ENCODE measurements around the gene DEF6.

DEF6 gene, protein sequence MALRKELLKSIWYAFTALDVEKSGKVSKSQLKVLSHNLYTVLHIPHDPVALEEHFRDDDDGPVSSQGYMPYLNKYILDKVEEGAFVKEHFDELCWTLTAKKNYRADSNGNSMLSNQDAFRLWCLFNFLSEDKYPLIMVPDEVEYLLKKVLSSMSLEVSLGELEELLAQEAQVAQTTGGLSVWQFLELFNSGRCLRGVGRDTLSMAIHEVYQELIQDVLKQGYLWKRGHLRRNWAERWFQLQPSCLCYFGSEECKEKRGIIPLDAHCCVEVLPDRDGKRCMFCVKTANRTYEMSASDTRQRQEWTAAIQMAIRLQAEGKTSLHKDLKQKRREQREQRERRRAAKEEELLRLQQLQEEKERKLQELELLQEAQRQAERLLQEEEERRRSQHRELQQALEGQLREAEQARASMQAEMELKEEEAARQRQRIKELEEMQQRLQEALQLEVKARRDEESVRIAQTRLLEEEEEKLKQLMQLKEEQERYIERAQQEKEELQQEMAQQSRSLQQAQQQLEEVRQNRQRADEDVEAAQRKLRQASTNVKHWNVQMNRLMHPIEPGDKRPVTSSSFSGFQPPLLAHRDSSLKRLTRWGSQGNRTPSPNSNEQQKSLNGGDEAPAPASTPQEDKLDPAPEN

DNA sequence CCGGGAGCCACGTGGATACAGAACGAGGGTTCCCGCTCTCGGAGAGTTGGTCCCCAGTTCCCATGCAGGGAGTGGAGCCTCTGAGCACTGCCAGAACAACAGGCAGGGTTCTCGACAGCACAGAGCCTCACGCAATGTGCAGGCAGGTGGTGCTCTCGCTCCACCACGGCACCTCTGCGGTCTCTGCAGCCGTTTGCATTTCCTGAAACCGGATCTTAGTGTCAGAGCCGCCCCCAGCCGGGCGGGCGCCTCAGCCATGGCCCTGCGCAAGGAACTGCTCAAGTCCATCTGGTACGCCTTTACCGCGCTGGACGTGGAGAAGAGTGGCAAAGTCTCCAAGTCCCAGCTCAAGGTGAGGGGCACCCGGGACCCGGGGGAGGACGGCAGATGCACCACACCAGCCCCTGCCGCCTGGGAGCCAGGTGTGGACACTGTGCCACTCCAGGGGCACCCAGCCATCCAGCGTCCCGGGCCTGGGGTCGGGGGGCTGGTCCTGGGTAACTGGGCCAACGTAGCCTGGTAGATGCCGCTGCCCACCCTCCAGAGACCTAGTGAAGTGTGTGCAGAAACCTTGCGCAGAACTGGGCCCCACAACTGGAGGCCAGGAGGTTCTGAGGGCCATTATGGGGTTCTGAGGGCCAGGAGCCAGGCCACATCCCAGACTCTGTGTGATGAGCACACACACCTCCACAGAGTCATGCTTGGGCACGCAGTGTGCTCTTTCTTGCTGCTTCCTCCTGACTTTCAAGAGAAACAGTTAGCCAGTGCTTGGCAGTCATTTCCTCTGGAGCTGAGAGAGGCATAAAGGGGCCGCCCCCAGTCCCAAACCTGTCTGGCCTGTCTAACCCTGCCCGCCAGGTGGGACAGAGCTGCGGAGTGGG, at the start of gene DEF6:
DEF6 (plus strand) TSS at position 218 of the 881 bp plus-strand sequence; CDS start at position 257, 39 bp downstream.
- peak; percentile 82 for DNase-seq

DNA sequence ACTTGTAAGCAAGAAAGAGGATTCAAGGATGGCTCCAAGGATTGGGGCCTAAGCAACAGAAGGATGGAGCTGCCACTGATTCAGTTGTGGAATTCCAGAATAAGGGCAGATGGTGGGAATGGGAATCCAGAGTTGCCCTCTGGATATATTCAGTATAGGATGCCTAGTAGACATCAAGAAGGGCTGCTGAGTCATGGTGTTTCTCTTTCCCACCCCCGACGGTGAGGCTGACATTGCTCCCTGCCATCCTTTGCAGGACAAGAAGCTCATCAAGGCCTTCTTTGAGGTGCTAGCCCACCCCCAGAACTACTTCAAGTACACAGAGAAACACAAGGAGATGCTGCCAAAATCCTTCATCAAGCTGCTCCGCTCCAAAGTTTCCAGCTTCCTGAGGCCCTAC, 49.3 kb upstream of the DEF6 start:
- DNase-seq: no peak

DNA sequence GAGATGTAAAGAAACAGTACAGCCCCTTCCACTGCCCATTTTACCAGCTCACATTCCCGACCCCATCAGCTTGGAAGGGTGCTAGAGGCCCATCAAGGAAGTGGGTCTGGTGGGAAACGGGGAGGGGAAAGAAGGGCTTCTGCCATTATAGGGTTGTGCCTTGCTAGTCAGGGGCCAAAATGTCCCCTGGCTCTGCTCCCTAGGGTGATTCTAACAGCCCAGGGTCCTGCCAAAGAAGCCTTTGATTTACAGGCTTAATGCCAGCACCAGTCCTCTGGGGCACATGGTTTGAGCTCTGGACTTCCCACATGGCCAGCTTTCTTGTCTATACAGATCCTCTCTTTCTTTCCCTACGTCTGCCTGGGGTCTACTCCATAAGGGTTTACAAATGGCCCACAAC, 48.7 kb upstream of the DEF6 start:
- DNase-seq: no peak

DNA sequence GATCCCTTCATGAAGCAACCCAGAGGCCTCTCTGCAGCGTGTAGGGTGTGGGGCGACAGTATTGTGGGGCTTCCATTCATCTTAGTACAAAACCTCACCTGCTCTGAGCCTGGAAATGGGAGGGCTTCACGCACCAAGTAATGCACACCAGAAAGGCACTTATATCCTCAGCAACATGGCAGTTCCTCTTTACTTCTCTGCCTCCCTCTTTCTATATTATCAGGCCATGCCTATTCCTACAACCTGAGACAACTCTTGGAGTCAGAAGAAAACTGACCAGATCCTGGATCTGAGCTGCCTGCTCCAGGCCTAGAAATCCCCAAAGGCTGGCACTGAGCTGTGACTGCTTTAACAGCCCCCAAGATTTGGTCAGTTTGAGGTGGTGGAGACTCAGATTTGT, 45.7 kb upstream of the DEF6 start:
- no peak for DNase-seq

DNA sequence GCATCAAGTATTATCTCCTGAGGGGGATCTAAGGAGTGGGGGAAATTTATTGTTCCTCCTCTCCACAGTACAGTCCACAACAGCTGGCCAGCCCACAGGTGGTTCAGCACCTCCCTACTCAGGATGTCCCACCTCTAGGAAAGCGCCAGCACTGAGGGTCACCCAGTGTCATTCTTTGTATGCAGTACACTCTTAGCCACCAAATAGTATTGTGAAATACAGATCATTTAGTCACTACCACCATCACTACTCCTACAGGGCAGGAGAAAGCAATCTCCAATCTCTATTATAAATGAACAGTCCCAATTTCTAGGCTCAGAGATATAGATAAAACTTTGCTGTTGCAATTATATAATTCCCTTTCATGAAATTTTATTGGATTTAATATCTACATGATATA, 44.4 kb upstream of the DEF6 start:
- no peak for DNase-seq

DNA sequence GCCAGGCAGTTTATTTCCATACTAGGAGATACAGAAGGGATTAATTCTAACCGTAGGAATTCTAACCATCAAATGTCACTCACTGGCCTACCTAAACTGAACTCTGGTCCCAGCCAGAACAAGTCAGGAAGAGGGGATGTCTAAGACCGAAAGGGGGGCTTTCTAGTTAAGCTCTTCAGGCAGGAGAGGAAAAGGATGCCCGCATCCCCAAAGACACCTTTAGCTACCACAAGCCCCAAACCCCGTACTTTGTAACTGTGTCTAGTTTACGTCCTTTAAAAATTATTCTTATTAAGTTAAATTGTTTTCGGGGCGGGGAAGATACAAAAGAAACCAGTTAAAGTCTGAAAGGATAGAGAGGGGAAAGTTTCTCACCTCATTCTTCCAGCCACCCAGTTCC, 39.3 kb upstream of the DEF6 start:
- DNase-seq: no peak

DNA sequence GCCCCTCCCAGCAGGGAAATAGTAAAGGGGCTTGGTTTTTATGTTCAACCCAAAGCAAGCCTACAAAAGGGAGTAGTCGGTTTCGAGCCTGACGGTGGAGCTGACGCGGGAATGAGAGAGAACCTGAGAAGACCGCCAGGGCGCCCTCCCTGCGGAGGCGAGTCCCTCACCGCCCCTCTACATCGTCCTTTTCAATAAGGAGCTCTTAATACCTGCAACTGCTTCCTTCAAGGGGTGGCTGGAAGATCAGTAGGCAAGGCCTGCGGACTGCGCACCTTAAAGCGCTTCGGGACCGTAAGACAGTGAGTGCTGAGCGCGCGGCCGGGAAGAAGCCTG, 38.8 kb upstream of the DEF6 start:
- peak; percentile 29 for DNase-seq

DNA sequence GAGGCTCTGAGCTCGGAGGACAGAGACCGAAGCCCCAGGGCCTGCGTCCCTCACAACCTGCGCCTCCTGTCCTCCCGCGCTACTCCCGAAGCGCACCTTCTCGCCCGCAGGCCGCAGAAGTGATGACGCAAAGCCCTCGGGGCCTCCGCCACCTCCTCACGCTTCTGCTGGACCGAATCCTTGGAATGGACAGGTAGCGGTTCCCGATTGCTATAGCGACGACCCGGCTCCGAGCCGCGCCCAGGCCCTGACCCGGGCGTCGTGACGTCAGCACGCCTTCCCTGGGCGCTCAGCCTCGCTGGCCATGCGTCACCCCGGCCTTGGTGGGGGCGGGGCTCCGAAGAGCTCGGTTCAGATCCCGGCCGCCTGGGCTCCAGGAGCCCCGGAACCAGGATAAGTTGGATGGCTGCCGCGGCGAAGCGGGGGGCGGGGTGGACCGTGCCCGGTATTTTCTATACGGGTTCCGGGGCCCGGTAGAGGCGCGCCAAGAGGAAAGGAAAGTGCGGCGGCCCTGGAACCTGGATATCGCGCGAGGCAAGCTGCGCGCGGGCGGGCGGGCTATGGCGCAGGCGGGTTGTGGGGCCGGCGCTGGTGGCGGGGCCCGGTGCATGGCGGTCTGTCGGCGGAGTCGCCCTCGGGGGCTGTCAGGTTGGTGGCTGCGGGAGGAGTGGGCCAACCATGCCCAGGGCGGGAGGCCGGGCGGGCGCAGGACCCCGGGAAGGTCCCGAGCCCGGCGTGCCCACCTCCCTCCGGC, 38.2 kb upstream of the DEF6 start, which contains the start of gene ZNF76:
ZNF76 (plus strand) TSS at position 542 of the 754 bp plus-strand sequence. CDS start 21,417 bp downstream, outside the sequence.
- DNase-seq: peak; percentile 92

DNA sequence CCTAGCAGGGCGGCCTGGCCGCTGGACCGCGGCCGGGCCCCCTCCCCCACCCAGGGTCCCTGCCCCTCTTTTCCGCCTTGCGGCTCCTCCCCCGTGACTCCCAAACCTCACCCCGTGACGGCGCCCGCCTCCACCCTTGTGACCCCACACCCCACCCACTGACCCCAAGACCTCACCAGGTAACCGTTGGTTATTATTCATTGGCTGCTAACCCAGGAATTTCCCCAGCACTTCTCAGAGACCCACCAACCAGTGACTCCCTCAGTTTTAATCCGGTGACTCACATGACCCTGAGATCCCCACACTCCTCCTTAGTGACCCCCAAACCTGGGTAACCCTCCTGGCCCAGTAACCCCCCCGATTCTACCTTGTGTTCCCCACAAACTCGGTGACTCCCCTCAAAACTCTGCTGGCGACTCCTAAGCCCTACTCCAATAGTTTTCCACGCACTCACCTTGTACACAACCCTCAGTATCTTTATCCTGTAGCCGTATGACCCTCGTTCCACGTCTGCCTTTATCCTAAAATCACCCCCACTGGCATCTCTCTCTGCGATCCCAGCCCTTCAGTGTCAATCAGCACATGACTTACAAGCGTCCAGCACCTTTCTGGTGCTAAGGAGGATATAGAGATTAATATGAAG, 37.5 kb upstream of the DEF6 start:
- DNase-seq: peak; percentile 64

DNA sequence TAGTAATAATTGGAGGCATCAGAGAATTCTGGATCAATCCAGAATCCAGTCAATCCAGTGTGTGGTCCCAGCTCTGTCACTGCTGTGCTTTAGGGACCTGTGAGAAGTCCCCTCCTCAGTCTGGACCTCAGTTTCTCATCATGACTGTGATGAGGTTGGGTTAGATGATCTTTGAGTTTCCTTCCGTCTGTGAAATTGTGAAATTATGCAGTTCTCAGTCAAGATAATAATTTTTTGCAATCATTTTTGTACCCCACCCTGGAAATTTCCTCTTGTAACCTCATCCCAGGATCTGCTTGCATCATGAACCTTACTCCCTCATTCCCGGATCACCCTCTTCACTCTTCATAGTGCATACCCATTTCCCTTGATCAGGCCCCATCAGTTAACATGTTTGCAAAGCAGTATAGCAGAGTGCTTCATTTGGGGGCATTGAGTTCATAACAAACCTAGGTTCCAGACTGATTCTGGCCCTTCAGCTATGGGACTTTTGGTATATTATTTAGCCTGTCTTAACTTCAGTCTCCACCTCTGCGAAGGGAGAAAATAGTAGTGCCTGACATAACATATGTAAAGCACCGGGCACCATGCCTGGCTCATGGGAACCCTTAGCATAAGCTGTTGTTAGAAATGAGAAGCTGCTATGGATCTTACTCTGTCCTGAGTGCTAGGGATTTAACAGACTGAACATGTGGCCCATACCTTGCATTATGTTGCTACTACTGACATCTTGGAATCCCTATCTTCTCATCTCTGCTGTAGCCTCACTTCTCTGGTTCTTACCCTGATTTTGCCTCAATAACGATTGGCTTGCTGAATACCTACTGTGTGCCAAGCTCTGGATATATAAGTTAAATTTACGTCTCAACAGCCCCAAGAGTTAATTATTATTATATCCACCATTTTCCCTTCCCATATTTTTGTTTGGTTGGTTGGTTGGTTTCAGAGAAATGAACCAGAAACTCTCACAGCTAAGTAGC, 36.7 kb upstream of the DEF6 start:
- no peak for DNase-seq

DNA sequence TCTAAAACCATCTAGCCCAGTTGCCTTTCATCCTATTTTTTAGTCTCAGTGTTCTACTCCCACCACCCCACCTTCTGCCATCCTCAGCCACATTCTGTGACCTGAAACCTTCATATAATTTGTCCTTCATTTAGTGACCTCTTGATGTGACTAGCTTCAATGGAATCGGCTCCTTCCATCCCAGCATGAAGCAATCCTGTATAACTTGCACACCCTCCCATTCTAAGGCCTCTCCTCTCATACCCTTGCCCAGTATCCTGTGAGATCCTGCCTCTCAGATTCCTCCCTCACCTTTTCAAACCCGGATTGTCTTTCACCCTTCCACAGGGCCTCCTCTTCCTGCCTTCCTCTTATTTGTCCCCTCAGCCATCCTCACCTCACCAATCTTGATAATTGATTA, 35.0 kb upstream of the DEF6 start:
- no peak for DNase-seq

DNA sequence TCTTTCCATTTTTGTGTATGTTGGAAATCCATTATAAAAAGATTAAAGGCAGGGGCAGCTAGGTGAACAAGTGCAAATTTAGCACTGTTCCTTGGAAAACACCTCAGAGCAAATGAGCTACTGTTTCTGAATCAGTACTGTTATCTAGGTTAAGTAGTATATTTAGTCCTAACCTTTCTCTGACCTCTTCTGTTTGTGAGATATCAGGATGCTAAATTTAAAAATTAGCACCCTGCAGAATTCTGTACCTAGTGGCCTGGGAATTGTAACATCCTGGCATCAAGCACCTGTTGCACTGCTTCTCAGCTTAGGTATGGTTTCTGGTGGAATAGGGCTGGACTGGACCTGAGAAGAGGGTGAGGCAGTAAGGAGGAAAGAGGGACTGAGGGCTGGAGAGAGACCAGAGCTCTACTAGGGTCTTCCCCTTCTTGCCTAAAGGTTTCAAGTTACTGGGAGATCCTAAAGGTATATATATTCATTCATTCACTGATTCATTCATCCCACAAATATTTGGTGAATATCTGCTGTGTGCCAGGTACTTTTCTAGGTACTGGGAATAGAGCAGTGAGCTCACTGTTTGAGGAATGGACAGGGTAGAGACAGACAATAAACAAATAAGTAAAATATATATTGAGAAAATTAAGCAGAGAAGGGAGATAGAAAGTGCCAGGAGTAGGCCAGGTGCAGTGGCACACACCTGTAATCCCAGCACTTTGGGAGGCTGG, 32.9 kb upstream of the DEF6 start:
- DNase-seq: no peak

DNA sequence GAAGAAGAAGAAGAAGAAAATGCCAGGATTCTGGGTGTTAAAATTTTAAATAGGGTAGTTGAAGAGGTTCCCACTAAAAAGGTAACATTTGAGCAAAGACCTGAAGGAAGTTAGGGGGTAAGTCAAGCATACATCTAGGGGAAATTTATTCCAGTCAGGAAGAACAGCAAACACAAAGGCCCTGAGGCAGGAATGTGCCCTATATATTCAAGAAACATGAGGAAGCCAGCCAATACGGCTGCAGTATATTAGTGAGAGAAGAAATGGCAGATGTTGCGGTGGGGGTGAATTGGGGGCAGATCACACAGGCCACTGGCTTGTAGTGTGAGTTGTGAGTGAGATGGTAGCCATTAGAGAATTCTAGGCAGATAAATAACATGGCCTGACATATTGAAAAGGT, 32.1 kb upstream of the DEF6 start:
- DNase-seq: no peak

DNA sequence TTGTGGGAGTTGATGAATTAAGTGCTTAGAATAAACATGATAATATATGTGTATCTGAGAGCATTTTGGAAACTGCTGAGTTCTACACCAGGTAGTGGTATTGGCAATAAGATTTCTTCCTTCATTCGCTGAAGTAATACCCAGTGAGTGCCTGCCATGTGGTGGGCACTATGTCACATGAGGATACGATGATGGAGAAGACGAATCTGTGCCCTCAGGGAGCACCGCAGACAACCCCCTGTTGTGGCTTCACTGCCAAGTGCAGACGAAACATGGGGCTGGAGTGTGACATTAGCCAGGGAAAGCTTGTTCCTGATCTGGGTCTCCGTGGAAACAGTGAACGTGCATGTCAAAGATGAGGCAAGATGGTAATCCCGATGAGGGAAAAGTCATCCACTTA, 30.2 kb upstream of the DEF6 start:
- DNase-seq: no peak

DNA sequence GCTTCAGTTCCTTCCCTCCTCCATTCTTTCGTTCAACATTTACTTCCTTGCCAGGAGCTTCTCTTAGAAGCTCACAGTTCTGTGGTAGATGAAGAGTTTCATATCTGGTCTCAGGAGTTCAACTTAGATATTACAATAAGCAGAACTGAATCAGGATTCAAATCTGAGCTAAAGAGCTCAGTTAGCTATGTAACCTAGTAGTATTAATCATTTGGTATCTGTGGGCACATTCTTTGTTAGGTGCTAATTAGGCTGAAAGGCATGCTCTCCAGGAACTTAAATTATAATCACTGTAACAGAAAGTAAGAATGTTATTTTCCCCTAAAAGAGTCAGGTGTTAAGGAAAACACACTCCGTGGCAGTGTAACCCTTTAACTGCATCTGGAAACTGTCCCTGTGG, 29.7 kb upstream of the DEF6 start:
- no peak for DNase-seq

DNA sequence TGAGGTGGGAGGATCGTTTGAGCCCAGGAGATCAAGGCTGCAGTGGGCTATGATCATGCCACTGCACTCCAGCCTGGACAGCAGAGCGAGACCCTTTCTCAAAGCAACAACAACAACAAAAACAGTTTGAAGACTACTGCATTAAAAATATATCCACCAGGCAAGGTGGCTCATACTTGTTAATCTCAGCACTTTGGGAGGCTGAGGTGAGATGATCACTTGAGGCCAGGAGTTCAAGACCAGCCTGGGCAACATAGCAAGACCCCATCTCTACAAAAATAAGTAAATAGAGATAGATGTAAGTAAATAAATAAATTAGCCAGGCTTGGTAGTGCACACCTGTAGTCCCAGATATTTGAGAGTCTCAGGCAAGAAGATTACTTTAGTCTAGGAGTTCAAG, 25.6 kb upstream of the DEF6 start:
- DNase-seq: no peak

DNA sequence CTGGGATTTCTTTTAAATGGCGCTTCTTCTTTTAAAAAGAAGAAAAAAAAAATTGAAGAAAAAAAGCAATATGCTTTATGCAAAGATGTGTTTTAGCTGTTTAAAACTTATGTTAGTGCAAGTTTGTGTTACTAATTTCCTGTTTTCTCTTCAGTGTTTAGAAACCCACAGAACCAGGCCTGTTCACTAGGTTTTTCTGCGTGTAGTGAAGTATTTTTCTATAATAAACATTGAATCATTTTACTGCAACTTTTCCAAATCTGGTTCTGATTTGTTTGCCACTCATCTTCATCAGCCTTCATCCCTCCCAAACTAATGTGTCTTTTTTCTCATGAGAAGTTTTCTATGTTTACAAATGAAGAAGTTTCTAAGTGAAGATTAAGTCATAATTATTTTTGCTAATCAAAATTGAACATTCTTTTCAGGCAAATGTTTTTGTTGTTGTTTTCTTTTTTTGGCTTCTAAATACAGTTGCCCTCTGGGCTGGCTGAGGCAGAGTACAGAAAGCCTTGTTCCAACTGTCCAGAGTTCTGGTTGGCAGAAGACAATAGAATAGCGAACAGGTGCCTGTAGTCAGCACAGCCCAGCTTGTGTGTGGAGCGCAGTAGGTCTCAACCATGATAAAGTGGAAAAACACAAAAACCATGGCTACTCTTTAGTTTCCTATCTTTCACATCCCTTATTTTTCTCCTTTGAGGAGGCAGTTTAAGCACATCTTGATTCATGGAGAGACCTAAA, 23.6 kb upstream of the DEF6 start:
- no peak for DNase-seq

DNA sequence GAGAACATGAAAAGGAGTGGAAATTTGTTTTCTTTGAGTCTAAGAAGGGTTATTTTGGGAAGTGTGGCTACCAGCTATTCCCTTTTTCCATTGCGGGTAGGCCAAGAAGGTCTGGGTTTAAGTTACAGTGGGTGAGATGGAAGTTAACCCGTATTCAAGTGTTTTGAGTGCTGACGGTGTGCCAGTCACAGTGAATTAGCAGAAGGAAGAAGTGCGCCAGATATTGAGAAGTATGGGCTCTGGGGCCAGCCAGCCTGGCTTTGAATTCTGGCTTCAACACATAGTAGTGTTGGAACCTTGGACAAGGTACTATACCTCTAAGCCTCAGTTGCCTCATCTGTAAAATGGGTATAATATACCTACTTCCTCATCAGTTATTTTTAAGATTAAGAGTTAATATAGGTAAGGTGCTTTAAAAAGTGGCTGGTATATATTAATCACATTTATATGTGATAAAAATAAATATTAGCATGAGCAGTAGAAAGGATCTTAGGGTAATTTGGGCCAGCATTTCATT, 21.8 kb upstream of the DEF6 start:
- no peak for DNase-seq

DNA sequence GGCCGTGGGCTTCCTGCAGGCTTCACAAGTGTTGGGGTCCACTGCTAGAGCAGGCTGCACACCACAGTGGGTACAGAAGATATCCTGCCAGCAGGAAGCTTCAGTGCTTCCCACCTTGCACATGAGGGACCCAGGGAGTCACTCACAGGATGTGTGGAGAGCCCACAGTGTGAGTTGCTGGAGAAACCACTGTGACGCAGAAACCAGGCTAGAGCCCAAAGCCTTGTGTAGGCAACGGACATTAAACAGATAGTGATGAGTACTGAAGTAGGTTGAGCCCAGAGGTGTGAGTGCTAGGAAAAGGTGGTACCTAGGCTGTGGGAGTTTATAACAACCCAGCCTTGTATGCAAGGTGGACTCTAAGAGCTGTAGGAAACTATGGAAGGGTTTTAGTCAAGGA, 18.9 kb upstream of the DEF6 start:
- no peak for DNase-seq

Measured in stimulated activated CD4-positive, alpha-beta T cell treated with anti-CD3 and anti-CD28 coated beads, Interleukin-12 subunit alpha, Interleukin-12 subunit beta, amount 100 ng/mL, for 4 hours (primary cell).